HG02943 (cell line): ENCODE measurements around the gene AKT1S1.

ENCODE experiments used
- ATAC-seq: cut with Tn5 transposase; IDR thresholded peaks from one replicate; pipeline ENCODE4 v1.9.1; 2021; ENCODE audit warnings: mild to moderate bottlenecking, low read depth, moderate library complexity; ENCODE audit not compliant: unreplicated experiment

The AKT1S1 gene

GRCh38 chr19:49908480-49909420 is 31.6 kb upstream of the AKT1S1 start:
- no peak for ATAC-seq

- no peak for ATAC-seq
These were observed 30.7 kb upstream of the AKT1S1 start for GRCh38 chr19:49907745-49908446.

GRCh38 chr19:49906879-49907564 is 29.9 kb upstream of the AKT1S1 start:
- ATAC-seq: no peak

GRCh38 chr19:49904136-49904535 is 27.0 kb upstream of the AKT1S1 start:
- no peak for ATAC-seq

GRCh38 chr19:49896863-49897621 is 19.9 kb upstream of the AKT1S1 start, which contains the start of gene IL4I1:
TSS of gene IL4I1 (minus strand) at chr19:49896887. CDS start at chr19:49896160, 727 bp downstream.
- peak; percentile 56 for ATAC-seq

- ATAC-seq: no peak
These were observed 18.6 kb upstream of the AKT1S1 start for GRCh38 chr19:49895566-49896297.

GRCh38 chr19:49894879-49895565 is 17.9 kb upstream of the AKT1S1 start:
- no peak for ATAC-seq

GRCh38 chr19:49894011-49894664 is 17.0 kb upstream of the AKT1S1 start:
- no peak for ATAC-seq

GRCh38 chr19:49892716-49893115 is 15.6 kb upstream of the AKT1S1 start:
- ATAC-seq: no peak

GRCh38 chr19:49891393-49891792 is 14.2 kb upstream of the AKT1S1 start:
- ATAC-seq: no peak

GRCh38 chr19:49890349-49891311 is 13.5 kb upstream of the AKT1S1 start:
- ATAC-seq: no peak

- no peak for ATAC-seq
These were observed 12.7 kb upstream of the AKT1S1 start for GRCh38 chr19:49889687-49890348.

GRCh38 chr19:49889038-49889686 is 12.0 kb upstream of the AKT1S1 start:
- no peak for ATAC-seq

GRCh38 chr19:49888510-49888824 is 11.3 kb upstream of the AKT1S1 start:
- no peak for ATAC-seq

- no peak for ATAC-seq
These were observed 10.7 kb upstream of the AKT1S1 start for GRCh38 chr19:49887665-49888509.
